DND-41 (cell line): ENCODE data around the gene KERA.

ENCODE experiments used
- EZH2 ChIP-seq: IDR thresholded peaks from 3 replicates; pipeline ENCODE4 v1.6.1; 2012; ENCODE audit warnings: borderline replicate concordance, low read depth, mild to moderate bottlenecking, moderate library complexity, low read length, inconsistent platforms; ENCODE audit not compliant: severe bottlenecking
- TF ChIP-seq, protein P1 (sequence below): IDR thresholded peaks from 2 replicates; pipeline ENCODE4 v1.5.1; 2012; ENCODE audit warnings: borderline replicate concordance, low read length, moderate library complexity, mild to moderate bottlenecking; ENCODE audit not compliant: poor library complexity, severe bottlenecking; ENCODE audit errors: extremely low read depth

DNA sequence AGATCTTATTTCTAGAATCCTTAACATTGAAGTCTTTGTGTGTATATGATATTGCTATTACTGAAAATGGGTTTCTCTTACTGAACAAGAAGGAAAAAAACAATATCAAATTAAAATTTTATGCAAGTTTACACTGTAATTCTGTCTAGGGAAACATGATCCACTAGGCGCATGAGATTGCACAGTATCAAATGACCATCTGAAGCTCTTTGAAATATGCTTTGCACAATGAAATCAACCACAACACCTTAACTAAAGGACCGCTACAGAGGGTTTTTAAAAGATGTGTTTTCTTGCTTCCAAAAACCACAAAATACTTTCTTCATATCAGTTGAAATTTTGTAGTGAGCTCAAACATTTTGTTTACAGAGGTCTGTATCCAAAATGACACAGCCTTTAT is 15.1 kb upstream of the KERA start:
- TF ChIP-seq, protein P1, sequence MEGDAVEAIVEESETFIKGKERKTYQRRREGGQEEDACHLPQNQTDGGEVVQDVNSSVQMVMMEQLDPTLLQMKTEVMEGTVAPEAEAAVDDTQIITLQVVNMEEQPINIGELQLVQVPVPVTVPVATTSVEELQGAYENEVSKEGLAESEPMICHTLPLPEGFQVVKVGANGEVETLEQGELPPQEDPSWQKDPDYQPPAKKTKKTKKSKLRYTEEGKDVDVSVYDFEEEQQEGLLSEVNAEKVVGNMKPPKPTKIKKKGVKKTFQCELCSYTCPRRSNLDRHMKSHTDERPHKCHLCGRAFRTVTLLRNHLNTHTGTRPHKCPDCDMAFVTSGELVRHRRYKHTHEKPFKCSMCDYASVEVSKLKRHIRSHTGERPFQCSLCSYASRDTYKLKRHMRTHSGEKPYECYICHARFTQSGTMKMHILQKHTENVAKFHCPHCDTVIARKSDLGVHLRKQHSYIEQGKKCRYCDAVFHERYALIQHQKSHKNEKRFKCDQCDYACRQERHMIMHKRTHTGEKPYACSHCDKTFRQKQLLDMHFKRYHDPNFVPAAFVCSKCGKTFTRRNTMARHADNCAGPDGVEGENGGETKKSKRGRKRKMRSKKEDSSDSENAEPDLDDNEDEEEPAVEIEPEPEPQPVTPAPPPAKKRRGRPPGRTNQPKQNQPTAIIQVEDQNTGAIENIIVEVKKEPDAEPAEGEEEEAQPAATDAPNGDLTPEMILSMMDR, result no peak
- TF ChIP-seq EZH2, result no peak
